Stomach (tissue), 9 donors: ENCODE measurements around the gene DPP10. TPM values are rescaled to one million over a fixed set of nuclear protein-coding genes. Genes with fewer than 3 reads are reported as not detected.

Experiments used
- DNase-seq, 2 donors: peaks; one replicate each; pipeline versions ENCODE4 v3.0.0 to v3.0.0-alpha.2; 2013 to 2019
- H3K27ac ChIP-seq, 5 donors: fragments of 200-600 bp in 4 of 5; sonication (generic) in 4 of 5; one replicate each; pipeline ENCODE4 v1.5.1; 2013 to 2019; ENCODE audit warnings: mild to moderate bottlenecking in 1 of 5, moderate library complexity in 1 of 5
- H3K27me3 ChIP-seq, 3 donors: fragments of 200-600 bp; sonication (generic); one replicate each; pipeline ENCODE4 v1.5.1; 2017 to 2019; ENCODE audit warnings: mixed run types in 1 of 3
- H3K36me3 ChIP-seq, 4 donors: fragments of 200-600 bp; sonication (generic); 1 replicate in 3 of 4; 2 replicates in 1 of 4; pipeline ENCODE4 v1.5.1; 2016 to 2019
- H3K4me1 ChIP-seq, 4 donors: fragments of 200-600 bp; sonication (generic); one replicate each; pipeline ENCODE4 v1.5.1; 2016 to 2019
- H3K4me3 ChIP-seq, 4 donors: fragments of 200-600 bp; sonication (generic) in 3 of 4; one replicate each; pipeline ENCODE4 v1.5.1; 2016 to 2019; ENCODE audit warnings: mild to moderate bottlenecking in 1 of 4
- H3K9me3 ChIP-seq, 4 donors: fragments of 200-600 bp; sonication (generic); one replicate each; pipeline ENCODE4 v1.5.1; 2016 to 2019
- CTCF ChIP-seq, 7 experiments: fragments of 450-650 bp in 4 of 7; fragments of 200-600 bp in 3 of 7; sonication (generic) in 3 of 7; IDR thresholded peaks; one replicate each; pipeline ENCODE4 v1.5.1; 2016 to 2019; ENCODE audit warnings: antibody characterized with exemption in 7 of 7, control low read depth in 2 of 7, mild to moderate bottlenecking in 1 of 7
- EP300 ChIP-seq: sonication (generic); formaldehyde crosslinking; IDR thresholded peaks from one replicate; pipeline ENCODE4 v1.6.1; 2017; ENCODE audit warnings: antibody characterized with exemption
- POLR2A ChIP-seq, 4 donors: fragments of 450-650 bp; IDR thresholded peaks; one replicate each; pipeline ENCODE4 v1.6.1; 2016; ENCODE audit warnings: antibody characterized with exemption in 4 of 4, control low read depth in 2 of 4, mild to moderate bottlenecking in 1 of 4, moderate library complexity in 1 of 4
- POLR2AphosphoS5 ChIP-seq, 3 donors: sonication (generic); formaldehyde crosslinking; IDR thresholded peaks; one replicate each; pipeline ENCODE4 v1.6.1; 2016; ENCODE audit warnings: antibody characterized with exemption in 3 of 3
- WGBS, 5 donors: extraction: QIAGEN DNeasy Blood & Tissue Kit in 3 of 5; methylation state at CpG; one replicate each; pipeline versions ENCODE4 v1.1.5 to v1.1.7; 2013 to 2018; 5-methylcytosine and 5-hydroxymethylcytosine counted together
- intact Hi-C: fragments of 100-400 bp; cut with DNase I; formaldehyde crosslinking; loops from one replicate; pipeline ENCODE4 v1.15.1; 2023; ENCODE audit warnings: low total_unique reads
- polyA plus RNA-seq, 3 donors: library from polyadenylated mRNA; stranded (reverse); fragments of 200-250 nt; gene quantifications; one replicate each; pipeline ENCODE4 v1.2.3, GENCODE V29; 2013
- total RNA-seq, 5 donors: library from RNA; depleted of rRNA; stranded (reverse); fragments of >200 nt; gene quantifications; one replicate each; pipeline versions ENCODE4 v1.1.0 to v1.2.3, GENCODE V29; 2014 to 2016
- donor health status: healthy with polysubstance abuse.
- donor health status: Bipolar disorder and iron deficiency.
- donor health status: healthy.

Gene DPP10
- total and polyA plus RNA-seq, 8 donors: 0.18 to 15.6 (median 2.0) TPM; not detected in 1

- peaks cover 0 to 8% (median 0%) of the 10 kb centered on the region in 4 donors for H3K9me3 ChIP-seq
- no peak overlapping the region for H3K4me3 ChIP-seq
- intact Hi-C loops: no loop called here
- H3K27ac ChIP-seq: no peak overlapping the region
- no peaks in the 10 kb centered on the region for H3K4me1 ChIP-seq
- DNase-seq: no peak
- H3K36me3 ChIP-seq: no peaks in the 10 kb centered on the region
- WGBS, 5 donors: 78 to 81% (median 80%) methylated on average over 3 of the region's 3 CpGs
- TF ChIP-seq EP300 (no peak), POLR2AphosphoS5 (IDR thresholded peaks at IDR 0.05) (no peak), POLR2A (IDR thresholded peaks at IDR 0.05) (no peak), CTCF (IDR thresholded peaks at IDR 0.05) (no peak)
- no peaks in the 10 kb centered on the region for H3K27me3 ChIP-seq
Measured at GRCh38 chr2:115520727-115521126, 1078.3 kb downstream of the DPP10 start.

DNA sequence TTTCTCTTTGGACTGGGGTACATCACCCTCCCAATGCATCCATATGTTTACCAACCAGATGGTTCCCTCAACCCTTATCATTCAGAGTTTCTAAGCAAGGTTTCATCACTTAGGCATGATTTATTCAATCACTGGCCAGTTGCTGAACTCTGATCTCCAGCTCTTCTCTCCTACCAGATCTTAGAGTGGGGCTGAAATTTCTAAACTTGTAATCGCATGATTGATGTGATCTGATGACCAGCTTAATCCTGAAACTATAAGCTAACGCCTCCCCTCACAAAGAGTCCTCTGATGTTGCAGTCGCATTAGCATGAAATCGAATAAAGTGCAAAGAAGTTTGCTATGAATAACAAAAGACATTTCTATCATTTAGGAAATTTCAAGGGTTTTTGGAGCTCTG, 1082.0 kb downstream of the DPP10 start:
- no peak for TF ChIP-seq POLR2A (IDR thresholded peaks at IDR 0.05)
- no peak for TF ChIP-seq EP300
- no peak for TF ChIP-seq POLR2AphosphoS5 (IDR thresholded peaks at IDR 0.05)
- TF ChIP-seq CTCF (IDR thresholded peaks at IDR 0.05): no peak
- Histone ChIP-seq H3K36me3 (no peaks in the 10 kb centered on the region), H3K9me3 (peaks cover 0 to 8% (median 0%) of the 10 kb centered on the region in 4 donors), H3K27me3 (no peaks in the 10 kb centered on the region), H3K4me3 (no peak overlapping the region), H3K4me1 (no peaks in the 10 kb centered on the region), H3K27ac (no peak overlapping the region)
- no peak for DNase-seq
- intact Hi-C loops: no loop called here
- WGBS, 5 donors: 76 to 86% (median 81%) methylated on average over 4 of the region's 4 CpGs

GRCh38 chr2:115529627-115530026, 1087.2 kb downstream of the DPP10 start:
- no peak for DNase-seq
- H3K4me3 ChIP-seq: no peak overlapping the region
- no peak overlapping the region for H3K27ac ChIP-seq
- no peaks in the 10 kb centered on the region for H3K27me3 ChIP-seq
- H3K36me3 ChIP-seq: no peaks in the 10 kb centered on the region
- intact Hi-C loops: no loop called here
- H3K9me3 ChIP-seq: peaks cover 0 to 4% (median under 1%) of the 10 kb centered on the region in 4 donors
- H3K4me1 ChIP-seq: no peaks in the 10 kb centered on the region
- no peak for TF ChIP-seq EP300
- TF ChIP-seq POLR2AphosphoS5 (IDR thresholded peaks at IDR 0.05): no peak
- TF ChIP-seq POLR2A (IDR thresholded peaks at IDR 0.05): no peak
- TF ChIP-seq CTCF (IDR thresholded peaks at IDR 0.05): no peak

- no peaks in the 10 kb centered on the region for H3K27me3 ChIP-seq
- peaks cover 0 to 8% (median 0%) of the 10 kb centered on the region in 4 donors for H3K9me3 ChIP-seq
- no peak overlapping the region for H3K27ac ChIP-seq
- H3K36me3 ChIP-seq: no peaks in the 10 kb centered on the region
- intact Hi-C loops: no loop called here
- no peak for DNase-seq
- TF ChIP-seq POLR2A (IDR thresholded peaks at IDR 0.05) (no peak), POLR2AphosphoS5 (IDR thresholded peaks at IDR 0.05) (no peak), CTCF (IDR thresholded peaks at IDR 0.05) (no peak), EP300 (no peak)
- H3K4me3 ChIP-seq: no peak overlapping the region
- 75 to 84% (median 76%) methylated on average over 4 of the region's 4 CpGs for WGBS, 5 donors
- no peaks in the 10 kb centered on the region for H3K4me1 ChIP-seq
Measured at GRCh38 chr2:115533081-115533480, 1090.6 kb downstream of the DPP10 start.
